Measurements from ENCODE around the gene RPS6KA6.

DNA sequence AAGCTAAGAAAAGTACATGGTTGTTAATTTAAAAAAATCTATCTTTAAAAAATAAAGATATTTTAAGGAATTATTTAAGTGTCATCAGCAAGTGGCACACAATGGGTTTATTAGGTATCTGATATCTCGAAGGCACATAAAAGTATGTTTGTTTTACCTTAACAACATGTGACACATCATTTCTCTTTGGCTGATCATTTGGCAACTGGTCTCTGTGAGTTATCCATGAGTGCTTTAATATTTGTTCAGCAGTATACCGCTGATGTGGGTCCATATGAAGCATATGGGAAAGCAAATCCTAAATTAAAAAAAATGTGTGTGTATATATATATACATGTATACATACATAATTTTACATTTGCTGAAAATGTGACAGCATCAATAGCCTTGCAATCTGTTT lies 123.2 kb downstream of the RPS6KA6 start:
- TF ChIP-seq POLR2AphosphoS5 (IDR thresholded peaks at IDR 0.05; ENCODE audit: low read depth, low read length) (no peak), EP300 (IDR thresholded peaks at IDR 0.05; ENCODE audit: borderline replicate concordance in 1 of 2, low read depth in 1 of 2, low read length in 1 of 2) (no peak), RXRA (IDR thresholded peaks at IDR 0.05; ENCODE audit: borderline replicate concordance, low read depth) (no peak), EZH2phosphoT487 (IDR thresholded peaks at IDR 0.05; ENCODE audit: borderline replicate concordance, low read depth) (no peak)
- TF ChIP-seq, protein P1, sequence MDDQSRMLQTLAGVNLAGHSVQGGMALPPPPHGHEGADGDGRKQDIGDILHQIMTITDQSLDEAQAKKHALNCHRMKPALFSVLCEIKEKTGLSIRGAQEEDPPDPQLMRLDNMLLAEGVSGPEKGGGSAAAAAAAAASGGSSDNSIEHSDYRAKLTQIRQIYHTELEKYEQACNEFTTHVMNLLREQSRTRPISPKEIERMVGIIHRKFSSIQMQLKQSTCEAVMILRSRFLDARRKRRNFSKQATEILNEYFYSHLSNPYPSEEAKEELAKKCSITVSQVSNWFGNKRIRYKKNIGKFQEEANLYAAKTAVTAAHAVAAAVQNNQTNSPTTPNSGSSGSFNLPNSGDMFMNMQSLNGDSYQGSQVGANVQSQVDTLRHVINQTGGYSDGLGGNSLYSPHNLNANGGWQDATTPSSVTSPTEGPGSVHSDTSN (IDR thresholded peaks at IDR 0.05) = no peak
- TF ChIP-seq, protein P2, sequence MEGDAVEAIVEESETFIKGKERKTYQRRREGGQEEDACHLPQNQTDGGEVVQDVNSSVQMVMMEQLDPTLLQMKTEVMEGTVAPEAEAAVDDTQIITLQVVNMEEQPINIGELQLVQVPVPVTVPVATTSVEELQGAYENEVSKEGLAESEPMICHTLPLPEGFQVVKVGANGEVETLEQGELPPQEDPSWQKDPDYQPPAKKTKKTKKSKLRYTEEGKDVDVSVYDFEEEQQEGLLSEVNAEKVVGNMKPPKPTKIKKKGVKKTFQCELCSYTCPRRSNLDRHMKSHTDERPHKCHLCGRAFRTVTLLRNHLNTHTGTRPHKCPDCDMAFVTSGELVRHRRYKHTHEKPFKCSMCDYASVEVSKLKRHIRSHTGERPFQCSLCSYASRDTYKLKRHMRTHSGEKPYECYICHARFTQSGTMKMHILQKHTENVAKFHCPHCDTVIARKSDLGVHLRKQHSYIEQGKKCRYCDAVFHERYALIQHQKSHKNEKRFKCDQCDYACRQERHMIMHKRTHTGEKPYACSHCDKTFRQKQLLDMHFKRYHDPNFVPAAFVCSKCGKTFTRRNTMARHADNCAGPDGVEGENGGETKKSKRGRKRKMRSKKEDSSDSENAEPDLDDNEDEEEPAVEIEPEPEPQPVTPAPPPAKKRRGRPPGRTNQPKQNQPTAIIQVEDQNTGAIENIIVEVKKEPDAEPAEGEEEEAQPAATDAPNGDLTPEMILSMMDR (IDR thresholded peaks at IDR 0.05) = no peak

Measured in SK-N-SH (cell line).